Sigmoid colon (tissue), 7 donors: ENCODE data around the gene REXO1. TPM values are rescaled to one million over a fixed set of nuclear protein-coding genes. Genes with fewer than 3 reads are reported as not detected.

Experiments used
- DNase-seq: peaks from one replicate; pipeline ENCODE4 v3.0.0-alpha.2; 2019
- H3K27ac ChIP-seq, 4 donors: fragments of 200-600 bp; sonication (generic); one replicate each; pipeline ENCODE4 v1.5.1; 2016 to 2019; ENCODE audit warnings: mild to moderate bottlenecking in 1 of 4
- H3K27me3 ChIP-seq, 3 donors: fragments of 200-600 bp; sonication (generic); one replicate each; pipeline ENCODE4 v1.5.1; 2019; ENCODE audit warnings: mild to moderate bottlenecking in 1 of 3
- H3K36me3 ChIP-seq, 4 donors: fragments of 200-600 bp; sonication (generic); one replicate each; pipeline ENCODE4 v1.5.1; 2016 to 2019
- H3K4me1 ChIP-seq, 4 donors: fragments of 200-600 bp; sonication (generic); one replicate each; pipeline ENCODE4 v1.5.1; 2017 to 2019
- H3K4me3 ChIP-seq, 4 donors: fragments of 200-600 bp; sonication (generic); one replicate each; pipeline ENCODE4 v1.5.1; 2017 to 2019; ENCODE audit warnings: mild to moderate bottlenecking in 2 of 4, moderate library complexity in 1 of 4
- H3K9me3 ChIP-seq, 4 donors: fragments of 200-600 bp in 3 of 4; sonication (generic) in 3 of 4; one replicate each; pipeline versions ENCODE4 v1.5.1 to v1.6.1; 2013 to 2019
- EP300 ChIP-seq, 4 donors: sonication (generic); formaldehyde crosslinking; IDR thresholded peaks; one replicate each; pipeline ENCODE4 v1.6.1; 2017; ENCODE audit warnings: antibody characterized with exemption in 4 of 4
- POLR2A ChIP-seq, 2 donors: fragments of 450-650 bp; IDR thresholded peaks; one replicate each; pipeline ENCODE4 v1.6.1; 2016; ENCODE audit warnings: antibody characterized with exemption in 2 of 2, mild to moderate bottlenecking in 2 of 2, moderate library complexity in 2 of 2
- POLR2AphosphoS5 ChIP-seq, 4 donors: sonication (generic); formaldehyde crosslinking; IDR thresholded peaks; one replicate each; pipeline ENCODE4 v1.6.1; 2017; ENCODE audit warnings: antibody characterized with exemption in 4 of 4
- WGBS, 2 donors: extraction: QIAGEN DNeasy Blood & Tissue Kit; methylation state at CpG; one replicate each; pipeline ENCODE4 v1.1.7; 2013; 5-methylcytosine and 5-hydroxymethylcytosine counted together
- intact Hi-C: fragments of 100-400 bp; cut with DNase I; formaldehyde crosslinking; loops from one replicate; pipeline ENCODE4 v1.15.1; 2023
- polyA plus RNA-seq, 3 donors: library from polyadenylated mRNA; stranded (reverse); fragments of 200-250 nt; gene quantifications; one replicate each; pipeline ENCODE4 v1.2.3, GENCODE V29; 2013
- total RNA-seq, 4 donors: library from RNA; depleted of rRNA; stranded (reverse); fragments of >200 nt; gene quantifications; one replicate each; pipeline ENCODE4 v1.1.0, GENCODE V29; 2016
- TF ChIP-seq, protein P1 (sequence below), 4 experiments: fragments of 450-650 bp in 3 of 4; fragments of 200-600 bp in 1 of 4; IDR thresholded peaks; one replicate each; pipeline ENCODE4 v1.5.1; 2016 to 2019; ENCODE audit warnings: antibody characterized with exemption in 4 of 4, mild to moderate bottlenecking in 3 of 4, moderate library complexity in 2 of 4
- donor health status: healthy with polysubstance abuse.
- donor health status: Bipolar disorder and iron deficiency.
- donor health status: healthy.

The REXO1 gene
- total and polyA plus RNA-seq, 7 donors = 8.6 to 61.8 (median 11.1) TPM

- Histone ChIP-seq H3K27ac (no peak overlapping the region), H3K27me3 (peaks cover 34 to 94% (median 72%) of the 10 kb centered on the region in 3 donors), H3K4me1 (peaks cover 0 to 4% (median 2%) of the 10 kb centered on the region in 4 donors), H3K9me3 (peaks cover 10 to 17% (median 15%) of the 10 kb centered on the region in 4 donors), H3K4me3 (no peak overlapping the region), H3K36me3 (no peaks in the 10 kb centered on the region)
- TF ChIP-seq, protein P1, sequence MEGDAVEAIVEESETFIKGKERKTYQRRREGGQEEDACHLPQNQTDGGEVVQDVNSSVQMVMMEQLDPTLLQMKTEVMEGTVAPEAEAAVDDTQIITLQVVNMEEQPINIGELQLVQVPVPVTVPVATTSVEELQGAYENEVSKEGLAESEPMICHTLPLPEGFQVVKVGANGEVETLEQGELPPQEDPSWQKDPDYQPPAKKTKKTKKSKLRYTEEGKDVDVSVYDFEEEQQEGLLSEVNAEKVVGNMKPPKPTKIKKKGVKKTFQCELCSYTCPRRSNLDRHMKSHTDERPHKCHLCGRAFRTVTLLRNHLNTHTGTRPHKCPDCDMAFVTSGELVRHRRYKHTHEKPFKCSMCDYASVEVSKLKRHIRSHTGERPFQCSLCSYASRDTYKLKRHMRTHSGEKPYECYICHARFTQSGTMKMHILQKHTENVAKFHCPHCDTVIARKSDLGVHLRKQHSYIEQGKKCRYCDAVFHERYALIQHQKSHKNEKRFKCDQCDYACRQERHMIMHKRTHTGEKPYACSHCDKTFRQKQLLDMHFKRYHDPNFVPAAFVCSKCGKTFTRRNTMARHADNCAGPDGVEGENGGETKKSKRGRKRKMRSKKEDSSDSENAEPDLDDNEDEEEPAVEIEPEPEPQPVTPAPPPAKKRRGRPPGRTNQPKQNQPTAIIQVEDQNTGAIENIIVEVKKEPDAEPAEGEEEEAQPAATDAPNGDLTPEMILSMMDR (IDR thresholded peaks at IDR 0.05) = no peak
- TF ChIP-seq EP300 (IDR thresholded peaks at IDR 0.05) = no peak
- TF ChIP-seq POLR2AphosphoS5 (IDR thresholded peaks at IDR 0.05) = no peak
- TF ChIP-seq POLR2A (IDR thresholded peaks at IDR 0.05) = no peak
- no peak for DNase-seq
- WGBS, 2 donors = 12 to 38% methylated on average over 59 of the region's 59 CpGs
- intact Hi-C loops = no loop called here
Observed at GRCh38 chr19:1774989-1775772, 73.1 kb downstream of the REXO1 start.

DNA sequence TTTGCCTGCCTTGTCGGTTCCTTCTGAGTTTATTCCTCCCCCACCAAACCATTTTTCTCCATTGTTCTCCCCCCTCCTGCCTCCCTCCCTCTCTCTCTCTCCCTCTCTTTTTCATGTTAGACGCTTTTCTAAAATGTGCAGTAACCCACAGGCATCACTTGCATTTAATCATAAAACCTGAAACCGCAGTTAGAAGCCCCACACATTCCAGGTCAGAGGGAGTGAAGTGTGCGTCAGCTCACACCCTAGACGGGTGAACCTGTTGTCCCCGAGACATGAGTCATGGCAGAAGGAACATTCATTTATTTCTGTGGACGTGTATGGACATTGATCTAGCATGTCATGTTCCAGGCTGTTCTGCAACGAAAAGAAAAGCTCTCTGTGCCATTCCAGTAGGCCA is 75.1 kb downstream of the REXO1 start:
- DNase-seq = no peak
- Histone ChIP-seq H3K27ac (no peak overlapping the region), H3K4me1 (peaks cover 0 to 3% (median 0%) of the 10 kb centered on the region in 4 donors), H3K36me3 (no peaks in the 10 kb centered on the region), H3K27me3 (peaks cover 37 to 94% (median 73%) of the 10 kb centered on the region in 3 donors), H3K4me3 (no peak overlapping the region), H3K9me3 (peaks cover 10 to 17% (median 15%) of the 10 kb centered on the region in 4 donors)
- intact Hi-C loops = no loop called here
- TF ChIP-seq POLR2AphosphoS5 (IDR thresholded peaks at IDR 0.05) = no peak
- TF ChIP-seq, protein P1 (IDR thresholded peaks at IDR 0.05) = no peak
- TF ChIP-seq POLR2A (IDR thresholded peaks at IDR 0.05) = no peak
- no peak for TF ChIP-seq EP300 (IDR thresholded peaks at IDR 0.05)
- WGBS, 2 donors = 30 to 52% methylated on average over 8 of the region's 8 CpGs

GRCh38 chr19:1770866-1771576 is 77.3 kb downstream of the REXO1 start:
- WGBS, 2 donors = 83 to 89% methylated on average over 4 of the region's 4 CpGs

DNA sequence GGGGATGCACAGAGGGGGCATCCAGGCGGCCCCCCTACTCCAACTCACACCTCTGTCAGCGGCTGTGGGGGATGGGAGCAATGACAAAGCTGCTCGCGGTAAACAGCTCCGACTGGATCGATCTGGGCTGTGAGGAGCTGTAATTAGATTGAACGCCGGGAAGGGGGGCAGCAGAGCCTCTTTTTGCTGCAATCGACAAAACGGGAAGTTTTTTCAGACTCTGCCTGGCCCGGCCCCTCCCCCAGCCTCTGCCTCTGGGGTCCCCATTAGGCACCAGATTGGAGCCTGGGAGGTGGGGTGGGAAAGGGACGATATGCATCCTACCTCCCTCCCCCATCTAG is 78.7 kb downstream of the REXO1 start:
- Histone ChIP-seq H3K4me3 (no peak overlapping the region), H3K9me3 (peaks cover 7 to 14% (median 9%) of the 10 kb centered on the region in 4 donors), H3K27ac (no peak overlapping the region), H3K27me3 (peaks cover 23 to 94% (median 76%) of the 10 kb centered on the region in 3 donors), H3K36me3 (no peaks in the 10 kb centered on the region), H3K4me1 (peaks cover 0 to 5% (median 0%) of the 10 kb centered on the region in 4 donors)
- no peak for DNase-seq
- intact Hi-C loops = loop anchor here (2.0 to 10.0 kb wide), 3 partner anchors 97 to 315 kb away; partner anchors contain the start of gene APC2
- WGBS, 2 donors = 2 to 16% methylated on average over 12 of the region's 12 CpGs
- TF ChIP-seq POLR2AphosphoS5 (IDR thresholded peaks at IDR 0.05) = no peak
- no peak for TF ChIP-seq POLR2A (IDR thresholded peaks at IDR 0.05)
- no peak for TF ChIP-seq EP300 (IDR thresholded peaks at IDR 0.05)
- TF ChIP-seq, protein P1 (IDR thresholded peaks at IDR 0.05) = no peak

More at GRCh38 chr19:1770866-1771576, 77.3 kb downstream of the REXO1 start:
- no peak for TF ChIP-seq POLR2A (IDR thresholded peaks at IDR 0.05)
- no peak for TF ChIP-seq EP300 (IDR thresholded peaks at IDR 0.05)
- TF ChIP-seq POLR2AphosphoS5 (IDR thresholded peaks at IDR 0.05) = no peak
- TF ChIP-seq, protein P1 (IDR thresholded peaks at IDR 0.05) = no peak
- Histone ChIP-seq H3K9me3 (peaks cover 10 to 17% (median 15%) of the 10 kb centered on the region in 4 donors), H3K4me1 (peaks cover 0 to 5% (median 0%) of the 10 kb centered on the region in 4 donors), H3K4me3 (no peak overlapping the region), H3K27me3 (peaks cover 32 to 94% (median 76%) of the 10 kb centered on the region in 3 donors), H3K27ac (no peak overlapping the region), H3K36me3 (no peaks in the 10 kb centered on the region)
- no peak for DNase-seq
- intact Hi-C loops = no loop called here
